Retina (tissue), 1 donor: ENCODE results near the gene MDGA2.
A peak's percentile ranks its signal among the peaks of the same experiment; 100 is the strongest.
"Not testable (repeated sequence)": the region's sequence is repeated elsewhere in the genome, so short reads cannot be mapped to it uniquely, and the experiment has no call there.

Source experiments
- DNase-seq: peaks from one replicate; pipeline ENCODE4 v3.0.0-alpha.2; 2016

The MDGA2 gene

GRCh38 chr14:47322751-47323150 is 352.7 kb downstream of the MDGA2 start:
- DNase-seq = no peak

GRCh38 chr14:47302121-47302520 is 373.3 kb downstream of the MDGA2 start:
- DNase-seq = no peak

- DNase-seq = no peak
Observed at GRCh38 chr14:47300796-47301195, 374.6 kb downstream of the MDGA2 start.

- no peak for DNase-seq
Observed at GRCh38 chr14:47297374-47297773, 378.0 kb downstream of the MDGA2 start.

GRCh38 chr14:47284283-47284682 is 391.1 kb downstream of the MDGA2 start:
- DNase-seq = no peak

GRCh38 chr14:47281761-47282160 is 393.6 kb downstream of the MDGA2 start:
- not testable (repeated sequence) for DNase-seq

GRCh38 chr14:47278233-47278842 is 397.1 kb downstream of the MDGA2 start:
- peak; percentile 18 for DNase-seq

- no peak for DNase-seq
Observed at GRCh38 chr14:47277703-47278102, 397.7 kb downstream of the MDGA2 start.

- no peak for DNase-seq
Observed at GRCh38 chr14:47276931-47277330, 398.5 kb downstream of the MDGA2 start.

GRCh38 chr14:47273939-47274338 is 401.5 kb downstream of the MDGA2 start:
- DNase-seq = no peak

GRCh38 chr14:47270715-47271114 is 404.7 kb downstream of the MDGA2 start:
- DNase-seq = no peak

- no peak for DNase-seq
Observed at GRCh38 chr14:47269756-47270492, 405.5 kb downstream of the MDGA2 start.

- no peak for DNase-seq
Observed at GRCh38 chr14:47264842-47265241, 410.6 kb downstream of the MDGA2 start.

GRCh38 chr14:47262801-47263200 is 412.6 kb downstream of the MDGA2 start:
- no peak for DNase-seq

GRCh38 chr14:47261350-47261749 is 414.1 kb downstream of the MDGA2 start:
- no peak for DNase-seq

- no peak for DNase-seq
Observed at GRCh38 chr14:47259796-47260195, 415.6 kb downstream of the MDGA2 start.

- DNase-seq = no peak
Observed at GRCh38 chr14:47257013-47257412, 418.4 kb downstream of the MDGA2 start.

- no peak for DNase-seq
Observed at GRCh38 chr14:47252802-47253201, 422.6 kb downstream of the MDGA2 start.

- DNase-seq = no peak
Observed at GRCh38 chr14:47246367-47246766, 429.0 kb downstream of the MDGA2 start.

GRCh38 chr14:47242579-47242978 is 432.8 kb downstream of the MDGA2 start:
- not testable (repeated sequence) for DNase-seq

- DNase-seq = no peak
Observed at GRCh38 chr14:47240748-47241437, 434.5 kb downstream of the MDGA2 start.

GRCh38 chr14:47235619-47236018 is 439.8 kb downstream of the MDGA2 start:
- DNase-seq = no peak

GRCh38 chr14:47226877-47227520 is 448.4 kb downstream of the MDGA2 start:
- no peak for DNase-seq

- DNase-seq = no peak
Observed at GRCh38 chr14:47223656-47224055, 451.7 kb downstream of the MDGA2 start.
